Choroid plexus epithelial cell (primary cell): ENCODE measurements around the gene HOXA2.
A peak's percentile ranks its signal among the peaks of the same experiment; 100 is the strongest.

ENCODE experiments used
- DNase-seq: peaks from one replicate; pipeline ENCODE4 v3.0.0-alpha.2; 2010; ENCODE audit warnings: low read depth
- H3K4me3 ChIP-seq: 2 replicates; pipeline ENCODE4 v1.5.1; 2011; ENCODE audit warnings: low read depth, mild to moderate bottlenecking, control low read depth, low read length, moderate library complexity
- CTCF ChIP-seq: conservative IDR thresholded peaks from 2 replicates; pipeline ENCODE4 v1.5.1; 2011; ENCODE audit warnings: low read depth, mild to moderate bottlenecking, control low read depth, inconsistent platforms, low read length, moderate library complexity

HOXA2 gene

GRCh38 chr7:27098578-27099451 is 3.7 kb downstream of the HOXA2 start:
- DNase-seq, result no peak

DNA sequence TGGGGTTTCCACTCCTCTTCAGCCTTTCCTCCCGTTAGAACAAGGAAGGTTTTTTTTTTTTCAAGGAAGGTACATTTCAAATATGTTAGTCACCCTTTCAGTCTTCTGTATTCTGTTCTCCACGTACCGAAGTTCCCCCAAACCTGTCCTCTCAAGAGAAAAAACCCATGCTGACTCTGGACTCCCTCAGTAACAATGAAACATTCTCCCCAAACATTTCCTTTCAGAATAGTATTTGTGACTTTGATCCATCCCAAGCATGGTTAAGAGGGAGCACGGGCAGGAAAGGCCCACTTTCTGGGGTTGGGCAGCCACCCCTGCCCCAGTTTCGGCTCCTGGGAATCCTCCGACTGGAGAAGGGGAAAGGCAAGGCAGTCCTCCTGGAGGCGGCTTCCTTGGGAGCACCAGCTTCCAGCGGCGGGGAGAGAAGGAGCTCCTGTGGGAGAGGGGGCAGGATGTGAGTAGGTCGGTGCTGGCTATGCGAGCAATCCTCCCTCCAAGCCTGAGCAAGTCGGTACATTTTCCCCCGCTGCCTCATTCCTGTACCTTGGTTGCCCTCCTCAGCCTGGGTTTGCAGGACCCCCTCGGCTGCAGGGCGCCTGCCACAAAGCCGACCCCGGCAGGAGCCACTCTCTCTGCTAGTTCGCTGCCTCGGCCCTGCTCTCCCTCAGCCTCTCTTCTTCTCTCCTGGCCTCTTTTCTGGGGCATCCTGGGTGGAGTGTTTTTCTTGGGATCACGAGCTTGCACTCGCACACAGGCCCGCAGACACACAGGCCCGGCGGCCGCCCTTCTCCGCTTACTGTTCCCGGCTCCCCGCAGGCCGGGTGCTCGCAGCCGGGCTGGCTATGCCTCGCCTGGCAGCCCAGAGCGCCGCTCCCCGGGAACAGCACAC is 4.6 kb downstream of the HOXA2 start:
- DNase-seq, result no peak
- TF ChIP-seq CTCF, result no peak
- no peak overlapping the region for H3K4me3 ChIP-seq

More at GRCh38 chr7:27098578-27099451, 3.7 kb downstream of the HOXA2 start:
- no peak for TF ChIP-seq CTCF
- no peak overlapping the region for H3K4me3 ChIP-seq

GRCh38 chr7:27096768-27097514 is 5.5 kb downstream of the HOXA2 start:
- DNase-seq, result no peak
- H3K4me3 ChIP-seq, result no peak overlapping the region
- no peak for TF ChIP-seq CTCF

DNA sequence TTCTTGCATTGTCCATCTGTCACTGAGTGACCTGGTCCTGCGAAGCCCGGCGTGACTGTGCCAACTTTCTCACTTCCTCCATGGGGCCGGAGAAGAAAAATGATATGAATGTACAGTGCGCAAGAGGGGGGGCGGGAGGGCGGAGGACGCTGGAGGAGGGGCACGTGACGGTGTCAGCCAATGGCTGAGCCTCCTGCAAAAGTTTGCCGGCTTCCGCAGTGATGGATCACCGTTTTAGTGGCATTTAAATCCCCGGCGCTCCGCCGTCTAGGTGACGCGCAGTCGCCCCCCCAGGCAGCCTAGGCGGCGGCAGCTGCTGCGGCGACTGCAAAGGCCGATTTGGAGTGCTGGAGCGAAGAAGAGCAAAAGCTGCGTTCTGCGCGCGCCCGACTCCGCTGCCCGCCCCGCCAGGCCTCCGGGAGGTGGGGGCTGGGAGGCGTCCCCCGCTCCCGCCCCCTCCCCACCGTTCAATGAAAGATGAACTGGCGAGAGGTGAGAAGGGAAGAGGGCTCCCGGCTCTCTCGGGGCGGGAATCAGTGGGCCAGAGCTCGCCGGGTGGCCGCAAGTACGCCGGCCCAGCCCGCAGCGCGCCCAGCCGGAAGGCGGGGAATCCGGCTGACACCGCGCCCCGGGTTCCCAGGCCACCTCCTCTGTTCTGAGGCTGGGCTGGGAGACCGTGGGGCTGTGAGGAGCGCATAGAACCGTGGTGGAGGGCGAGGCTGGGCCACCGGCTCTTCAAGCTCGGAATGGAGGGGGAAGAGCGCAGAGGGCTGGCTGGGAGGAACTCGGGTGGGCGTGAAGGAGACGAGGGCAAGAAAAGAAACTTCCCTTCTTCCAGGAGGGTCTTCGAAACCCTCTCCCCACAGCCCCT is 6.4 kb downstream of the HOXA2 start, which contains the start of gene HOXA1:
Gene HOXA1, minus strand, starts transcription at position 104 of the 871 bp plus-strand sequence. Its CDS starts 88 bp downstream, at position 16.
- no peak for TF ChIP-seq CTCF
- DNase-seq, result peak; percentile 14

DNA sequence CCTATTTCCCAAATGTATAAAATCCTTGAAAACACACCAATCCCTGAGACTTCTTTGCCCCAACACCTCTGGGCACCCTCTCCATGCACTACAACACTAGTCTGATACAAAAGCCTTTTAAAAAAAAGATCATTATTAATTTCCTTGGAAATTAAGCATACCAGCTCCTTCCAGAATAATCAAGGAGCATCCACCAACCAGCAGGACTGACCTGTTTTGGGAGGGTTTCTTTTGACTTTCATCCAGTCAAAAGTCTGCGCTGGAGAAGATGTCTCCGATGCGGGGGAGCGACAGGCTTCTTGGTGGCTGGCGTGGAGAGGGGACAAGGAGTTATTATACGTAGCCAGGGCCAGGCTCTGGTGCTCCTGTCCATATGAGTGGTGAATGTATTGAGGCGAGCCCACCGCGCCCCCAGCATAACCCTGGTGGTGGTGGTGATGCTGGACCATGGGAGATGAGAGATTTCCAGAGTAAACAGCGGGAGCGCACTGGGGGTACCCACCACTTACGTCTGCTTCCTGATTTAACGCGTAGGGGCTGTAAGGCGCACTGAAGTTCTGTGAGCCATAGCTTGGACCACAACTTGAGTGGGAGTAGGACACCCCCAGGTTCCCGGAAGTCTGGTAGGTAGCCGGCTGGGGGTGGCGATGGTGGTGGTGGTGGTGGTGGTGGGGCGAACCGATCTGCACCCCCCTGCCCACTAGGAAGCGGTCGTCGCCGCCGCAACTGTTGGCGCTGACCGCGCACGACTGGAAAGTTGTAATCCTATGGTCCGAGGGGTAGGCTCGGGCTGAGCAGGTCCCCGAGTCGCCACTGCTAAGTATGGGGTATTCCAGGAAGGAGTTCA is 7.2 kb downstream of the HOXA2 start:
- no peak overlapping the region for H3K4me3 ChIP-seq
- no peak for TF ChIP-seq CTCF
- no peak for DNase-seq

More for the DNA sequence above, 6.4 kb downstream of the HOXA2 start, which contains the start of gene HOXA1:
- peak within 1 kb of the TSS; percentile 29 for H3K4me3 ChIP-seq
